Activated CD4-positive, alpha-beta memory T cell treated with anti-CD3 and anti-CD28 coated beads for 36 hours (primary cell): ENCODE measurements around the gene PGC. TPM values are rescaled to one million over a fixed set of nuclear protein-coding genes. Genes with fewer than 3 reads are reported as not detected.

Experiments used
- CTCF ChIA-PET: fragments of 350-600 bp; sonication (Branson Sonifier 250); formaldehyde crosslinking; loops from one replicate; lab custom pipeline; 2021; ENCODE audit warnings: antibody characterized with exemption, inconsistent platforms; lab: Charles Lee
- POLR2A ChIA-PET: fragments of 350-600 bp; sonication (Branson Sonifier 250); formaldehyde crosslinking; loops from one replicate; lab custom pipeline; 2021; ENCODE audit warnings: antibody characterized with exemption; lab: Charles Lee
- DNase-seq: peaks from one replicate; pipeline ENCODE4 v3.0.0-alpha.2; 2020
- H3K27ac Mint-ChIP-seq: one replicate; pipeline ENCODE4 v1.8.0; 2021; ENCODE audit warnings: mixed read lengths
- H3K27me3 Mint-ChIP-seq: one replicate; pipeline ENCODE4 v1.8.0; 2021; ENCODE audit warnings: mixed read lengths
- H3K36me3 Mint-ChIP-seq: one replicate; pipeline ENCODE4 v1.8.0; 2021; ENCODE audit warnings: mixed read lengths
- H3K4me1 Mint-ChIP-seq: one replicate; pipeline ENCODE4 v1.8.0; 2021; ENCODE audit warnings: low read depth, mixed read lengths
- H3K4me3 Mint-ChIP-seq: one replicate; pipeline ENCODE4 v1.8.0; 2021; ENCODE audit warnings: mild to moderate bottlenecking, mixed read lengths
- H3K9me3 Mint-ChIP-seq: one replicate; pipeline ENCODE4 v1.8.0; 2021; ENCODE audit warnings: mixed read lengths
- intact Hi-C: fragments of 100-400 bp; cut with micrococcal nuclease; formaldehyde crosslinking; loops from one replicate; pipeline ENCODE4 v1.15.1; 2023
- total RNA-seq, 2 experiments: library from RNA; stranded (reverse); gene quantifications; one replicate each; pipeline ENCODE4 v1.2.3, GENCODE V29; 2021

The PGC gene
- total RNA-seq, 2 experiments from 2014 or later, result not detected

GRCh38 chr6:41724228-41724580 is 23.0 kb downstream of the PGC start:
- no peak for DNase-seq
- H3K27ac Mint-ChIP-seq, result no peak overlapping the region
- ChIA-PET POLR2A (no interaction called here), CTCF (no interaction called here)
- H3K27me3 Mint-ChIP-seq, result no peaks in the 10 kb centered on the region
- H3K4me3 Mint-ChIP-seq, result no peak overlapping the region
- H3K9me3 Mint-ChIP-seq, result no peaks in the 10 kb centered on the region
- intact Hi-C loops, result no loop called here
- peaks cover 15% of the 10 kb centered on the region for H3K4me1 Mint-ChIP-seq
- no peaks in the 10 kb centered on the region for H3K36me3 Mint-ChIP-seq

- no peak for DNase-seq
- H3K27me3 Mint-ChIP-seq, result no peaks in the 10 kb centered on the region
- CTCF ChIA-PET, result no interaction called here
- no peaks in the 10 kb centered on the region for H3K36me3 Mint-ChIP-seq
- peaks cover 11% of the 10 kb centered on the region for H3K4me1 Mint-ChIP-seq
- H3K9me3 Mint-ChIP-seq, result no peaks in the 10 kb centered on the region
- POLR2A ChIA-PET, result no interaction called here
- intact Hi-C loops, result no loop called here
- H3K4me3 Mint-ChIP-seq, result no peak overlapping the region
- no peak overlapping the region for H3K27ac Mint-ChIP-seq
Observed at GRCh38 chr6:41723530-41724227, 23.5 kb downstream of the PGC start.

GRCh38 chr6:41722969-41723529 is 24.1 kb downstream of the PGC start:
- Mint-ChIP-seq H3K4me1 (peaks cover 11% of the 10 kb centered on the region), H3K4me3 (no peak overlapping the region), H3K27ac (no peak overlapping the region), H3K36me3 (no peaks in the 10 kb centered on the region), H3K9me3 (no peaks in the 10 kb centered on the region), H3K27me3 (no peaks in the 10 kb centered on the region)
- CTCF ChIA-PET, result interaction anchor here (1.6 kb wide), 1 partner anchor 17 kb away, joined by 7 read pairs; no protein-coding TSS in a partner anchor
- no peak for DNase-seq
- intact Hi-C loops, result no loop called here
- POLR2A ChIA-PET, result no interaction called here

DNA sequence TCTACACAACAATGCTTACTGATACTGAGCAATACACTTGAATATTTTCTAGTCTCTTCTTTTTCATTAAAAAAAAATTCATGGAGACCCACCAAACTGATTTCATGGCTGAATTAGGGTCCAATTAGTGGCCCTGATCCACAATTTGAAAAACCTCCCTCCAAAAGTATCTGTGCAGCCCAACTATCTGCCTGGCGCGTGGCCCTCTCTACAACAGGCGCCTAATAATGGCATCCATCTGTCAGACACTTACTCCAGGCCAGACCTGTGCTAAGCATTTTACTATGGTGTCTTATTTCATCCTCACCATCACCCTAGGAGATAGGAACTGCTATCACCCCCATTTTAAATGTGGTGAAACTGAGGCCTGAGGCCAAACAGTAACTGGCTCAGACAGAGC is 25.8 kb downstream of the PGC start:
- POLR2A ChIA-PET, result no interaction called here
- no peak for DNase-seq
- H3K27ac Mint-ChIP-seq, result no peak overlapping the region
- H3K4me3 Mint-ChIP-seq, result no peak overlapping the region
- no peaks in the 10 kb centered on the region for H3K36me3 Mint-ChIP-seq
- peaks cover 9% of the 10 kb centered on the region for H3K4me1 Mint-ChIP-seq
- CTCF ChIA-PET, result interaction anchor here (1.0 to 1.6 kb wide), 2 partner anchors 11 to 16 kb away, joined by 3 to 7 read pairs; no protein-coding TSS in a partner anchor
- no peaks in the 10 kb centered on the region for H3K27me3 Mint-ChIP-seq
- intact Hi-C loops, result no loop called here
- H3K9me3 Mint-ChIP-seq, result no peaks in the 10 kb centered on the region

DNA sequence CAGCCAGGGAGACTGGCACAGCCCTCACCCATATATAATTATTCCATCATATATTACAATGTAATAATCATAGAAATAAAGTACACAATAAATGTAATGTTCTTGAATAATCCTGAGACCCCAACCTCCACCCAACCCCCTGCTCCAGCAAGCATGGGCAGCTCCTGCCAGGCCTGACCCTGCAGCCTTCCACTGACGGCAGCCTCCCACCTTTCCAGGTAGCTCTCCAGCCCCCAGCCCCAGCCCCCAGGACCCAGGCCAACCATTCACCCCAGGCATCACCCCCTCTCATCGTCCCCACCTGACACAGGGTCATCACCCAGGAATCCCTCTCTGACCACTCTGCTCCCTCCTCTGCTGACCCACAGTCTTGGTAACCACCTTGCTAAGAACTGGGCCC is 26.4 kb downstream of the PGC start:
- POLR2A ChIA-PET, result no interaction called here
- Mint-ChIP-seq H3K4me1 (peaks cover 14% of the 10 kb centered on the region), H3K27me3 (no peaks in the 10 kb centered on the region), H3K4me3 (no peak overlapping the region), H3K27ac (no peak overlapping the region), H3K36me3 (no peaks in the 10 kb centered on the region), H3K9me3 (no peaks in the 10 kb centered on the region)
- intact Hi-C loops, result no loop called here
- DNase-seq, result no peak
- CTCF ChIA-PET, result no interaction called here

DNA sequence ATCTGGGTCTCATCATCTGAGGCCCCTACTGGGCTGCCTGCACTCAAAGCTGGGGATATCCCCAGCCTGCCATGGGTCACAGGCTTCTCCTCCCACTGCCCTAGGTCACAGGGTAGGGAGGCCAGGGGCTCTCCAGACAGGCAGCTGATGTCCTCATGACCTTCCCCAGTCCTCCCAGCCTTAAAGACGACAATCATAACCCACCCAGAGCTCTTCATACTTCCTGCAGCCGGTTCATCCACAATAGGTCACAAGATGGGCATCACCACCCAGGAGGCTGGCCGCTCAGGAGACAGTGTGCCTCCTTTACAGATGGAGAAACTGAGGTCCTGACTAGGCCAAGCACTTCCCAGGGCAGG is 27.0 kb downstream of the PGC start:
- POLR2A ChIA-PET, result no interaction called here
- no peaks in the 10 kb centered on the region for H3K27me3 Mint-ChIP-seq
- no peaks in the 10 kb centered on the region for H3K36me3 Mint-ChIP-seq
- H3K4me1 Mint-ChIP-seq, result peaks cover 17% of the 10 kb centered on the region
- no peaks in the 10 kb centered on the region for H3K9me3 Mint-ChIP-seq
- intact Hi-C loops, result no loop called here
- DNase-seq, result no peak
- CTCF ChIA-PET, result no interaction called here
- no peak overlapping the region for H3K4me3 Mint-ChIP-seq
- H3K27ac Mint-ChIP-seq, result no peak overlapping the region

- H3K9me3 Mint-ChIP-seq, result no peaks in the 10 kb centered on the region
- no peak overlapping the region for H3K27ac Mint-ChIP-seq
- CTCF ChIA-PET, result interaction anchor here (0.6 kb wide), 1 partner anchor 21 kb away, joined by 3 read pairs; no protein-coding TSS in a partner anchor
- H3K4me3 Mint-ChIP-seq, result no peak overlapping the region
- no peaks in the 10 kb centered on the region for H3K36me3 Mint-ChIP-seq
- intact Hi-C loops, result no loop called here
- DNase-seq, result no peak
- peaks cover 17% of the 10 kb centered on the region for H3K4me1 Mint-ChIP-seq
- H3K27me3 Mint-ChIP-seq, result no peaks in the 10 kb centered on the region
- POLR2A ChIA-PET, result no interaction called here
Observed at GRCh38 chr6:41719436-41720261, 27.5 kb downstream of the PGC start.

DNA sequence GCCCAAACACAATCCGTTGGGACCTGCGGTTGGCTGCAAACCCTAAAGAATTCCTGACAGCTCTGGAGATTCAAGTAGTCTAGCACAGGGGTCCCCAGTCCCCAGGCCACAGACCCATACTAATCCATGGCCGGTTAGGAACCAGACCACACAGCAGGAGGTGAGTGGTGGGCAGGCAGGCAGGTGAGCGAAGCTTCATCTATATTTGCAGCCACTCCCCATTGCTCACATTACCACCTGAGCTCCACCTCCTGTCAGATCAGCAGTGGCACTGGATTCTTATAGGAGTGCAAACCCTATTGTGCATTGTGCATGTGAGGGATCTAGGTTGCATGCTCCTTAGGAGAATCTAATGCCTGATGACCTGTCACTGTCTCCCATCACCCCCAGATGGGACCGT is 28.4 kb downstream of the PGC start:
- DNase-seq, result no peak
- no peaks in the 10 kb centered on the region for H3K27me3 Mint-ChIP-seq
- no peaks in the 10 kb centered on the region for H3K36me3 Mint-ChIP-seq
- H3K9me3 Mint-ChIP-seq, result no peaks in the 10 kb centered on the region
- intact Hi-C loops, result no loop called here
- ChIA-PET CTCF (interaction anchor here (0.6 to 0.8 kb wide), 2 partner anchors 21 to 35 kb away, joined by 3 read pairs; no protein-coding TSS in a partner anchor), POLR2A (no interaction called here)
- H3K4me3 Mint-ChIP-seq, result no peak overlapping the region
- H3K27ac Mint-ChIP-seq, result no peak overlapping the region
- peaks cover 18% of the 10 kb centered on the region for H3K4me1 Mint-ChIP-seq

- ChIA-PET CTCF (interaction anchor here (1.1 to 2.9 kb wide), 2 partner anchors 11 to 204 kb away, joined by 4 to 18 read pairs; partner anchors contain the start of genes BYSL and MED20), POLR2A (interaction anchor here (1.8 kb wide), 1 partner anchor 16 kb away, joined by 10 read pairs; no protein-coding TSS in a partner anchor)
- H3K4me3 Mint-ChIP-seq, result no peak overlapping the region
- H3K36me3 Mint-ChIP-seq, result no peaks in the 10 kb centered on the region
- H3K27me3 Mint-ChIP-seq, result no peaks in the 10 kb centered on the region
- no peak for DNase-seq
- no peak overlapping the region for H3K27ac Mint-ChIP-seq
- H3K9me3 Mint-ChIP-seq, result no peaks in the 10 kb centered on the region
- intact Hi-C loops, result no loop called here
- H3K4me1 Mint-ChIP-seq, result peaks cover 23% of the 10 kb centered on the region
Observed at GRCh38 chr6:41717392-41717736, 29.8 kb downstream of the PGC start.

DNA sequence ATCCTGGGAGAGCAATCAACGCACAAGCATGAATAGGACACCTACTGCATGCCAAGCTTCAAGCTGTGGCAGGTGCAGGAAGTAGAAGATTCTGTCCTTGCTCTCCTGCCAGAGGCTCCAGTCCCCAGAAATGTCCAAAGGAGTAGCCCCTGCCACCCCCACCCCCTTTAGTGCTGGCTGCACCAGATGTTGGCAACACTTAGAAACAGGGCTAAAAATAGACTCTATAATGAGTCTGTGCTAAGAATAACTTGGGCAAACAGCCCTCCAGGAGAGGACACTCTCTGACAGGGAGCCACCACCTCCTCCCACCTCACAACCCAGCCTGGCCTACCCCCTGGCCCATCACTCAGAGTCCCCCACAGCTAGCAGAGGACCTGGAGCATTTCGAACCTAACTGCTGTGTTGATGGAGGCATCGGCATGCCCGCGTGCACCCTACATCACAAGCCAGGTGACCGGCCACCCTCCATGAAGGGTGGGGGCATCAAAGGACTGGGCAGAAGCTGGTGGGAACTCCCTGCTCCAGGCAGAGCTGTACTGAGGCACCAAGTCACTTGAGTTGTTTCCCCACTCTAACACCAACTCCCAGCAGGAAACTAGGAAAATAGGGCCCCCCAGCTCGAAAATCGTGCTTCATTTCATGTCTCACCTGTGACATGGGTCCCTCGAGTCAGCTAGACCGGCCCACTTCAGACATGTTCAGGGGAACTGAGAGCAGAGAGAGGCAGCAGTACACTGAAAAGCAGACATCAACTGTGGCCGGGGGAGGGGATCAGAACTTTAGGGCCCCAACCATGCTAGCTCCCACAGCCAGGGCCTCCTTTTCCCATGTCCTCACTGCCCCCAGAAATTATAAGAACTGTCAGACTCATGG is 30.4 kb downstream of the PGC start:
- intact Hi-C loops, result no loop called here
- no peak for DNase-seq
- Mint-ChIP-seq H3K27ac (no peak overlapping the region), H3K9me3 (no peaks in the 10 kb centered on the region), H3K4me3 (no peak overlapping the region), H3K27me3 (no peaks in the 10 kb centered on the region), H3K4me1 (peaks cover 23% of the 10 kb centered on the region), H3K36me3 (no peaks in the 10 kb centered on the region)
- CTCF ChIA-PET, result interaction anchor here (1.1 to 2.9 kb wide), 2 partner anchors 11 to 204 kb away, joined by 4 to 18 read pairs; partner anchors contain the start of genes BYSL and MED20
- POLR2A ChIA-PET, result interaction anchor here (1.8 kb wide), 1 partner anchor 17 kb away, joined by 10 read pairs; no protein-coding TSS in a partner anchor

- H3K36me3 Mint-ChIP-seq, result no peaks in the 10 kb centered on the region
- POLR2A ChIA-PET, result interaction anchor here (0.6 to 1.8 kb wide), 2 partner anchors 18 to 753 kb away, joined by 3 to 10 read pairs; no protein-coding TSS in a partner anchor
- CTCF ChIA-PET, result interaction anchor here (0.7 to 2.9 kb wide), 6 partner anchors 10 to 534 kb away, joined by 3 to 18 read pairs (median 4); partner anchors contain the start of gene TFEB
- H3K9me3 Mint-ChIP-seq, result no peaks in the 10 kb centered on the region
- H3K27ac Mint-ChIP-seq, result no peak overlapping the region
- peaks cover 23% of the 10 kb centered on the region for H3K4me1 Mint-ChIP-seq
- intact Hi-C loops, result no loop called here
- H3K4me3 Mint-ChIP-seq, result no peak overlapping the region
- DNase-seq, result no peak
- no peaks in the 10 kb centered on the region for H3K27me3 Mint-ChIP-seq
Observed at GRCh38 chr6:41715795-41716515, 31.2 kb downstream of the PGC start.
